ENCODE results near the gene MALSU1.

Gene MALSU1

GRCh38 chr7:23335621-23336020 is 36.5 kb downstream of the MALSU1 start:
- DNase-seq (ENCODE audit: low read depth): no peak

GRCh38 chr7:23336086-23336485 is 36.9 kb downstream of the MALSU1 start:
- DNase-seq (ENCODE audit: low read depth): no peak

- DNase-seq (ENCODE audit: low read depth): no peak
Measured at GRCh38 chr7:23336799-23337283, 37.7 kb downstream of the MALSU1 start.

GRCh38 chr7:23337374-23337773 is 38.2 kb downstream of the MALSU1 start:
- no peak for DNase-seq (ENCODE audit: low read depth)

- DNase-seq (ENCODE audit: low read depth): no peak
Measured at GRCh38 chr7:23338439-23338838, 39.3 kb downstream of the MALSU1 start.

- DNase-seq (ENCODE audit: low read depth): no peak
Measured at GRCh38 chr7:23338863-23339262, 39.7 kb downstream of the MALSU1 start.

- no peak for DNase-seq (ENCODE audit: low read depth)
Measured at GRCh38 chr7:23341846-23342598, 42.9 kb downstream of the MALSU1 start.

GRCh38 chr7:23343102-23343501 is 44.0 kb downstream of the MALSU1 start:
- DNase-seq (ENCODE audit: low read depth): no peak

- DNase-seq (ENCODE audit: low read depth): no peak
Measured at GRCh38 chr7:23343806-23344475, 44.8 kb downstream of the MALSU1 start.

GRCh38 chr7:23345601-23346000 is 46.5 kb downstream of the MALSU1 start:
- DNase-seq (ENCODE audit: low read depth): no peak

- no peak for DNase-seq (ENCODE audit: low read depth)
Measured at GRCh38 chr7:23346316-23346715, 47.2 kb downstream of the MALSU1 start.

GRCh38 chr7:23347033-23347681 is 48.0 kb downstream of the MALSU1 start:
- no peak for DNase-seq (ENCODE audit: low read depth)

- DNase-seq (ENCODE audit: low read depth): no peak
Measured at GRCh38 chr7:23347682-23348180, 48.6 kb downstream of the MALSU1 start.

GRCh38 chr7:23349484-23350157 is 50.5 kb downstream of the MALSU1 start:
- DNase-seq (ENCODE audit: low read depth): no peak

- no peak for DNase-seq (ENCODE audit: low read depth)
Measured at GRCh38 chr7:23350466-23350865, 51.3 kb downstream of the MALSU1 start.

- DNase-seq (ENCODE audit: low read depth): no peak
Measured at GRCh38 chr7:23353172-23353571, 54.0 kb downstream of the MALSU1 start.

GRCh38 chr7:23356168-23356567 is 57.0 kb downstream of the MALSU1 start:
- no peak for DNase-seq (ENCODE audit: low read depth)

GRCh38 chr7:23356726-23357125 is 57.6 kb downstream of the MALSU1 start:
- no peak for DNase-seq (ENCODE audit: low read depth)

- DNase-seq (ENCODE audit: low read depth): peak; percentile 14
Measured at GRCh38 chr7:23357190-23358093, 58.3 kb downstream of the MALSU1 start.

- no peak for DNase-seq (ENCODE audit: low read depth)
Measured at GRCh38 chr7:23358152-23358674, 59.1 kb downstream of the MALSU1 start.
